A549 treated with dexamethasone at 1 μM for 4 hours (cell line): Measurements from ENCODE around the gene FREM1. TPM values are rescaled to one million over a fixed set of nuclear protein-coding genes. Genes with fewer than 3 reads are reported as not detected.

Experiments used
- total RNA-seq: library from RNA; stranded (reverse); fragments of 200-300 nt; extraction: Qiagen RNA extraction; gene quantifications from 5 replicates; pipeline ENCODE4 v1.2.3, GENCODE V29; 2022

Gene FREM1
- not detected in 5 replicates for total RNA-seq

GRCh38 chr9:14909961-14910805 lies at the start of gene FREM1:
Gene FREM1, minus strand, starts transcription at chr9:14910428. Its CDS starts 41,451 bp downstream, at chr9:14868977.

DNA sequence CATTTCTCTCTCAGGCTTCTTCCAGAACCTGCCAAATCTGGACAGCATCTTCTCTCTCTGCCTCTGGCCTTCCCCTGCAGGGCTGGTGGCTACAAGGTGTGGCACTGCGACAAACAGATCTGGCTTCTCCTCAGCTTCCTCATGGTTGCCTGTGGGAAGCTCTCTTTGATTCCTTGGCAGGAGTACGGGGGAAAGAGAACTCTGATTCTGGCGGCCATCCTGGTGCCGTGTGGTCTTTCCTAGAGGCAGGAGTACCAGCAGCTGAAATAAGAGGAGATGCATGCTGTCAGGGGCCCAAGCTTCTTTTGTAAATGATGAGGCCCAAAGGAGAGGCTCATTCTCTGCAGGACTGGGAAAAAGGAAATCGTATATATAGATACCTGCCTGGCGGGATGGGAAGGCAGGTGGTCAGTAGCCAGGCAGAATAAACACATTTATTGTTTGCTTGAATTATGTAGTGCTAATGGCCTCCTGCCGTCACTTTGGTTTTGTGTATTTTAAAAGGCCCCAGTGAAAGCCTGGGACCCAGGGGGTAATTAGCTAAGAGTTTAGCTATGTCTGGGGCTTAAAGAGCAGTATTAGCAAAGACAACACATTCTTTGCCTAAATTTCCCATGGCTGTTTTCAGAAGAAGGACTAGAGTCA lies 187.7 kb downstream of the FREM1 start, which contains the start of gene CER1:
Gene CER1 (minus strand): TSS at position 343 of the 645 bp plus-strand sequence. CDS start 61 bp downstream, at position 282.

GRCh38 chr9:14693251-14693861 lies 216.9 kb downstream of the FREM1 start, which contains the start of gene ZDHHC21:
Gene ZDHHC21, minus strand, starts transcription at chr9:14693432. Its CDS starts 19,092 bp downstream, at chr9:14674340.

Other genes starting within 250 kb of the FREM1 start
- 2.1 to 3.4 TPM (median 2.8 TPM) in 5 replicates for gene ZDHHC21, start 217.0 kb downstream of the FREM1 start, total RNA-seq
- not detected in 5 replicates for gene CER1, start 187.7 kb downstream of the FREM1 start, total RNA-seq